HepG2 (cell line): ENCODE results near the gene VPS25. TPM values are rescaled to one million over a fixed set of nuclear protein-coding genes. Genes with fewer than 3 reads are reported as not detected.

Source experiments
- CREB3 ChIP-seq: sonication (generic); formaldehyde crosslinking; IDR thresholded peaks from 2 replicates; pipeline ENCODE4 v1.5.0; 2020; ENCODE audit warnings: missing genetic modification reagents
- DDIT3 ChIP-seq: sonication (generic); formaldehyde crosslinking; IDR thresholded peaks from 2 replicates; pipeline ENCODE4 v1.4.0; 2020; ENCODE audit warnings: mild to moderate bottlenecking, missing genetic modification reagents
- PAXIP1 ChIP-seq: sonication (generic); formaldehyde crosslinking; conservative IDR thresholded peaks from 2 replicates; pipeline ENCODE4 v1.4.0; 2020; ENCODE audit warnings: mild to moderate bottlenecking, missing genetic modification reagents, moderate library complexity
- POLR2AphosphoS5 ChIP-seq: IDR thresholded peaks from 2 replicates; pipeline ENCODE4 v1.6.1; 2012; ENCODE audit warnings: low read depth, low read length
- ZHX1 ChIP-seq: sonication (generic); formaldehyde crosslinking; IDR thresholded peaks from 2 replicates; pipeline ENCODE4 v1.8.1; 2022; ENCODE audit warnings: low read depth, mild to moderate bottlenecking, missing genetic modification reagents
- ZNF180 ChIP-seq: sonication (generic); formaldehyde crosslinking; IDR thresholded peaks from 2 replicates; pipeline ENCODE4 v1.4.0; 2020; ENCODE audit warnings: low read depth, missing genetic modification reagents, borderline replicate concordance
- ZNF318 ChIP-seq: sonication (generic); formaldehyde crosslinking; IDR thresholded peaks from 2 replicates; pipeline ENCODE4 v1.4.0; 2020; ENCODE audit warnings: mild to moderate bottlenecking, missing genetic modification reagents
- ZNF503 ChIP-seq: sonication (generic); formaldehyde crosslinking; IDR thresholded peaks from 2 replicates; pipeline ENCODE4 v1.4.0; 2020; ENCODE audit warnings: missing genetic modification reagents
- polyA plus RNA-seq, 8 experiments: library from polyadenylated mRNA; depleted of rRNA in 3 of 8; stranded (reverse) in 7 of 8; unstranded in 1 of 8; fragments of >200 nt; fragmentation: Illumina TruSeq in 4 of 8; extraction: Trizol in 4 of 8; gene quantifications; 2 replicates each; pipeline versions ENCODE4 v1.2.1 to v1.2.3, GENCODE V29; 2011 to 2016; ENCODE audit warnings: low read depth in 4 of 8, missing spikeins in 1 of 8, mixed read lengths in 1 of 8; ENCODE audit not compliant: insufficient read depth in 1 of 8
- total RNA-seq, 5 experiments: library from RNA; depleted of rRNA; stranded (reverse); fragments of >200 nt; fragmentation: Illumina TruSeq; extraction: Trizol; gene quantifications; 2 replicates each; pipeline ENCODE4 v1.2.3, GENCODE V29; 2016; ENCODE audit warnings: low read depth in 1 of 5

Gene VPS25
- total and polyA plus RNA-seq, 2 of the 13 experiments (the other 11 are each of a cell fraction or from before 2014, with no cell fraction given) = 161 to 249 TPM

GRCh38 chr17:42760652-42761581 is 12.3 kb upstream of the VPS25 start, which contains the start of gene RAMP2 (continued):
- TF ChIP-seq ZHX1 (CRISPR knock-in tag) = peak; percentile 68; the same call in 1 of the 2 replicates
- TF ChIP-seq ZNF180 (CRISPR knock-in tag) = no peak
- no peak for TF ChIP-seq PAXIP1 (CRISPR knock-in tag)
- no peak for TF ChIP-seq CREB3 (CRISPR knock-in tag)
- no peak for TF ChIP-seq ZNF318 (CRISPR knock-in tag)
- no peak for TF ChIP-seq DDIT3 (CRISPR knock-in tag)
- TF ChIP-seq POLR2AphosphoS5 = no peak
- TF ChIP-seq ZNF503 (CRISPR knock-in tag) = no peak
